ENCODE results near the gene C11orf86.
"Not testable (repeated sequence)": the region's sequence is repeated elsewhere in the genome, so short reads cannot be mapped to it uniquely, and the experiment has no call there.

Gene C11orf86

DNA sequence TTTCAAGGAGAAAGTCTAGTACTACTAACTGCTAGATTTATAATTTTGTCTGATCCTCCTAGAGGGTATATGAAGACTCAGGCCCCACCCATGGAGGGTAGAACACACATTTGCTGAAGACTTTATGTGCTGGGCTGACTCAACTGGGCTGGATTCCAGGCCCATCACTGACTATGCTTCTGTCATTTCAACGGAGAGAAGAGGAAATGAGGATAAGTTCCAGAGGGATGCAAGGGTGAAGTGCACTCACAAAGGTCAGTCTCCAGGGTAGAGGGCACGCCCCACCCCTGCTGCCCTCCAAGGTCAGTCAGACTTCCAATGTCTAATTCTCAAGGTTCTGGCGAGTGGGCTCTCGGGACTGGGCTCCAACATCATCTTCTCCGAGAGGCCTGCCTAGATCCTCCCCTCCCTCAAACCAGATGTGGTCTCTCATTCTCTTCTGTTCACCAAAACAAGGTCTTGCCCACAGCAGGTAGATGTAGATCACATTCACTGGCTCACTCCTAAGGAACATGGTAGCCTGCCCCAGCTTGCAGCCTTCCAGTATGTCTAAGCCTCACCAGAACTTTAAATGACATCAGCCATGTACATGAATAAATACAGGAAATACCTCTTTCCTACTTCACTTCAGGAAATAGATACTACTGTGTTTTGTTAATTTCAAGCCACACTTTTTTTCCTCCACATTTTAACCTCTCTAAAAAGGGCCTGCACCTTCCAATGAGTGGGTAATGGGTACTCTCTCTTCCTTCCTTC, 7.3 kb upstream of the C11orf86 start:
- no peak for DNase-seq (ENCODE audit: low spot score)

DNA sequence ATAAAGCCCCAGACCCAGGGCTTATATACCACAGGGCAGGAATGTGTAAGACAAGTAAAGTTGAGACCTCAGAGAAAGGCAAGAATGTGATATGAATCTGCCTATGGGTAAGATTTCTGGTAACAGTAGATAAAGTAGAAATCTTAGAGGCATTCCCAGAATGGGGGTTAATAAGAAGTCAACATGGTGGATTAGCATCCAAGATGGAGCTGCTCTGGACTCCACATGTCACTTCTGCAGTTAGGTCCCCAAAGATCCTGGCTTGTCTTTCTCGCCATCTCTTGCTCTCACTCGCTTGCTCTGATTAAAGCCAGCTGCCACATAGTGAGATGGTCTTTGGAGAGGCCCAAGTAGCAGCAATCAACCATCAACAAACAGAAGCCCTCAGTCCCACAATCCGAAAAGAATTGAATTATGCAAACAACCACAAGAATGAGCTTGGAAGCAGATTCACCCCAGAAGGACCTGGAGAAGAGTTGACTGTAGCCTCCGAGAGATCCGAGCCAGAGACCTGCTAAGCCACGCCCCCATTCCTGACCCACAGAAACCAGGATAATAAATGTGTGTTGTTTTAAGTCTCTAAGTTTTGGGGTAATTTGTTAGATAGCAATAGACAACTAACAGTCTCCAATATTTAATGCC, 5.4 kb upstream of the C11orf86 start:
- no peak for DNase-seq (ENCODE audit: low spot score)

DNA sequence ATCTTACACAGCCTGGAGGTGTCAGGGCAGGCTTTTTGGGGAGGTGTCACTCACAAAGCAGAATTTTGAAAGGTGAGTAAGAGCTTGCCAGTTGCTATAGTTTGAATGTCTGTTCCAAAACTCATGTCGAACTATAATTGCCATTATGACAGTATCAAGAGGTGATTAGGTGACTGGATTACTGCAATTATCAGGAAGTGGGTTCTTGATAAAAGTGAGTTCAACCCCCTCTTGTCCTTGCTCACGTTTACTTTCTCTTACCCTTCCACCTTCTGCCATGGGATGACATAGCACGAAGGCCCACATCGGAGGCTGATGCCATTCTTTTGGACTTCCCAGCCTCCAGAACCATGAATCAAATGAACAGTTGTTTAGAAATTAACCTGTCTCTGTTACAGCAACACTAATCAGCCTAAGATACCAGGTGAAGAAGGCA, 4.7 kb upstream of the C11orf86 start:
- DNase-seq (ENCODE audit: low spot score): no peak

DNA sequence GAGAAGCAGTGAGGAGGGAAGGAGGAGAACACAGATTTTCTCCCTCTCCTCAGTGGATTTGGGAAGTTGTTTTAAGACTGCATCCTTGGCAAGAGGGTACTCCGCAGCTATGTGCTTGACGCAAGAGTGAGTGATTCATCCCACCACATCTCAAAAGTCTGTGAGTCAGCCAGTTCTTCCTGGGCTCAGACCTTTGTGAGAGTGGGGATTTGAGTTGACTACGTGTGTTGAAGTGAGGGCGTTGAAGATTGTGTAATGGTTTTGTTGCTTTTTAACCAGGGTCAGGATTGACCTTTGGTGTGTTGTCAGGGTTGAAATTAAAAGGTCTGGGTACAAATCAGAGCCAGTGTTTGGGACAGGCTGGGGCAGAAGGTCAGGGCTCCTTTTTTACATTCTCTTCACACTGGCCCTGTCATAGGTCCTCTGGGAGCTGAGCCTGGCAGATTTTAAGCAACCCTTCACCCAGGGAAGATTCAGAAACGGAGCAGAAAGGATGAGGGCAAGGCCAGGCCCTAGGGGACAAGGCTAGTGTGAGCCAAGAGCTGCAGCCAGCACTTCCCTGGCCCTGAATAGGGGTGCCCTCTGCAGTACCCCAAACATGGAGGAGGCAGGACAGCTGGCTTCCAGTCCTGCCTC, 4.2 kb upstream of the C11orf86 start:
- no peak for DNase-seq (ENCODE audit: low spot score)

DNA sequence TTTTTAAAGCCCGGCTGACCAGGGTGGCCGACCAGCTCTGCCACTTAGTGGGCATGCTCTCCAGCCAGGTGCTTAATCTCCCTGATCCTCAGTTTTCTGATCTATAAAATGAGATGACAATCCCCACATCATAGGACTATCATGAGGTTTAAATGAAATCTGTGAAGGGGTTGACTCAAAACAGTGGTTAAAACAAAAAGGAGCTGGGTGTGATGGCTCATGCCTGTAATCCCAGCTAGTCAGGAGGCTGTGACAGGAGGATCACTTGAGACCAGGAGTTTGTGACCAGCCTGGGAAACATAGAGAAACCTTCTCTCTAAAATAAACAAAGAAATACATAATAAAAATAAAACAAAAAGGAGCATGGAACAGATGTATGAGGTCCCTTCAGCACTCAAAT, 3.6 kb upstream of the C11orf86 start:
- DNase-seq (ENCODE audit: low spot score): no peak

DNA sequence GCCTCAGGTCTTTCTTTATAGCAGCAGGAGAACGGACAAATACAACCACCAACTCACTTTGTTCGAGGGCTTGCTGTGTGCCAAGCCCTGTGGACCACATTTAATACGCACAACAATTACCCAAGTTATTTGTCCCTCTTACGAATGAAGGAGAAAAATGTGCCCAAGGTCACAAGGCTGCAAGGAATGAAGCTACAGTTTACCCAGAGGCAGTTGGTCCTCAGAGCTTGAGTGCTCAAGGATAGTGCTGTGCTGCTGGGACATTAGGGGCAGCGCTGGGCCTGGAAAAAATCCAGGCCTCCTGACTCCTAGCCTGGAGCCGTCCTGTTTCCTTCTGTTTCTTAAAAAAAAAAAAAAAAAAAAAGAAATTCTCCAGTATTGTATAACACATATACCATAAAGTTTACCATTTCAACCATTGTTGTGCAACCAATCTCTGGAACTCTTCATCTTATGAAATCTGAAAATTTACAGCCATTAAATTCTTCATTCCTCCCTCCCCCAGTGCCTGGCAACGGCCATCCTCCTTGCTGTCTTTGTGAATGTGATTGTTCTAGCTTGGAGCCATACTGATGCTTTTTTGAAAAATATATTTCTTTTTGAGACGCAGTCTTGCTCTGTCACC, 1.0 kb upstream of the C11orf86 start:
- no peak for DNase-seq (ENCODE audit: low spot score)

DNA sequence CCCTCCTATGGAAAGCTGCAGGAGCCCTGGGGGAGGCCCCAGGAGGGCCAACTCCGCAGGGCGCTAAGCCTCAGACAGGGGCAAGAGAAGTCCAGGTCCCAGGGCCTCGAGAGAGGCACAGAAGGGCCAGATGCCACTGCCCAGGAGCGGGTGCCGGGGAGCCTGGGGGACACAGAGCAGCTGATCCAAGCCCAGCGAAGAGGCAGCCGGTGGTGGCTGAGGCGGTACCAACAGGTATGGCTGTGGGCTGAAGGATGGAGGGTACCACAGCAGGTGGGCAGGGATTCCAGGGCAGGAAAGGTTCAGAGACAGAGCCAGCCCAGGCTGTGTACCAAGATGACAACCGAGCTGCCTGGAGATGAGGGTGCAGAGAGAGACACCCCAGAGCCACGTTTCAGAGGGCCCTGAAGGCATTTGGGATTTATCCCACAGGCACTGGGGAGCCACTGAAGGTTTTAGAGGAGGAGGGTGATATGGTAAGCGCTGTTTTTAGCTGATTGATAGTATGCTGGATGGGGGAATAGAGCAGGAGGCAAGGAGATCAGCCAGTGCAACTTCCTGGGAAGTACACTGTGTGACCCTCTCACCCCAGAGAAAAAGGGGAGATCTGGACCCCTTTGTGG, 412 bp downstream of the C11orf86 start:
- DNase-seq (ENCODE audit: low spot score): no peak

DNA sequence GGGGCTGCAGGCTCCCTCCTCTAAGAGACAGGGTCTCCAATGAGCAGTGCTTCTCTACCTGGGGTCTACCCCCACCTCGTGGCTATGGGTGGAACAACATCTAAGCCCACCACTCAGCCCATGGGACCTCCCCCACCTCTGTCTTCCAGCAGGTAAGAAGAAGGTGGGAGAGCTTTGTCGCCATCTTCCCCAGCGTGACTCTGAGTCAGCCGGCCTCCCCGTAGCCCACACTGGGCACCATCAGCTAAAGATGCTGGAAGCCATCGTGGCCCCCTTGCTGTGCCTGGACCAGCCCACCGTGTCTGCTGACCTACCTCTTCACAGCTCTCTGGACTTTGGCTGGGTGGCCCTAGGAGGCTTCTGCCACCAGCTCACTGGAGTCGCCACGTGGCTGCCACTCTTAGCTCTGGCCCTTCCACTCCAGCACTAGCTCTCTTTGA, 944 bp downstream of the C11orf86 start:
- peak; percentile 82 for DNase-seq (ENCODE audit: low spot score)

DNA sequence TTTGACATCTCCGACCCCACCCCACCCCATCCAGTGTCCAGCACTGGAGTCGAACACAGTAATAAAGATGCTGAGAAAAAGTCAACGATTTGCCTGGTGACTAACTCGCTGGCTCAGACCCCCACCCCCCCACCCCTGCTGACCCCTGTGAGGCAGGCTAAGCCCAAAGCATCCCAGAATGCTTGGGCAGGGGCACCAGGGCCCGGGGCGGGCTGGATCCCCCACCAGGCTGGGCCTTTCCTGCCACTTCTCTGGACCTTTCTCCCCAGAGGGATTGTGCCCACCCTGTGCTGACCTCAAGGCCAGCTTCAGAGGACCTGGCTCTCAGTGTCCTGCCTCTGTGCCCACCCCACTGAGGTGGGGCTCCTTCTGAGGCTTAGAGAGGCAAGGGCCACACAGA, 1.8 kb downstream of the C11orf86 start:
- no peak for DNase-seq (ENCODE audit: low spot score)

DNA sequence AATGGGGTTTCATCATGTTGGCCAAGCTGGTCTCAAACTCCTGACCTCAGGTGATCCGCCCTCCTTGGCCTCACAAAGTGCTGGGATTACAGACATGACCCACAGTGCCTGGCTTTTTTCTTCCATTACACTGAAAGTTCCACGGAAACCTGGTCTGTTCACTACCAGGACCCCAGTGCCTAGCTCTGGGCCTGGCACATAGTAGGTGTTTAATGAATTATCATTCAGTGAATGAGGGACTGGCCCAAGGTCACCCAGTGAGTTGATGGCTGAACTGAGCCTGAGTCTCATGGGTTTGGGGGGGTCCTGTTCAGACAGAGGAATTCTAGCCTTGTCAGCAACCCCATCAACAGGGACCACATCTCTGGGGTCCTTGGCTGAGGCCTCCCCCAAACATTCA, 3.1 kb downstream of the C11orf86 start:
- DNase-seq (ENCODE audit: low spot score): no peak

DNA sequence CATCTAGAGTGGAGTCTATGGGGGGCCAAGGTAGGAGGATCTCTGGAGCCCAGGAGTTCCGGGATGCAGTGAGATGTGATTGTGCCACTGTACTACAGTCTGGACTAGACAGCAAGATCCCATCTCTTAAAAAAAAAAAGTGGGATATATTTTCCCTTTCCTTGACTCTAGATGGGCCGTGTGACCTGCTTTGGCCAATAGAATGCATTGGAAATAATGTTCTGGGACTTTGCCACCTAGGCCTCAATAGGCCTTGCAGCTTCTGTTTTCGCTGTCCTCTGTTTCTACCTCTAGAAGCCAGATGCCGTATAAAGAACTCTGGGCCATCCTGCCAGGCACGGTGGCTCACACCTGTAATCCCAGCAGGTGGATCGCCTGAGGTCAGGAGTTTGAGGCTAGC, 3.6 kb downstream of the C11orf86 start:
- DNase-seq (ENCODE audit: low spot score): no peak

DNA sequence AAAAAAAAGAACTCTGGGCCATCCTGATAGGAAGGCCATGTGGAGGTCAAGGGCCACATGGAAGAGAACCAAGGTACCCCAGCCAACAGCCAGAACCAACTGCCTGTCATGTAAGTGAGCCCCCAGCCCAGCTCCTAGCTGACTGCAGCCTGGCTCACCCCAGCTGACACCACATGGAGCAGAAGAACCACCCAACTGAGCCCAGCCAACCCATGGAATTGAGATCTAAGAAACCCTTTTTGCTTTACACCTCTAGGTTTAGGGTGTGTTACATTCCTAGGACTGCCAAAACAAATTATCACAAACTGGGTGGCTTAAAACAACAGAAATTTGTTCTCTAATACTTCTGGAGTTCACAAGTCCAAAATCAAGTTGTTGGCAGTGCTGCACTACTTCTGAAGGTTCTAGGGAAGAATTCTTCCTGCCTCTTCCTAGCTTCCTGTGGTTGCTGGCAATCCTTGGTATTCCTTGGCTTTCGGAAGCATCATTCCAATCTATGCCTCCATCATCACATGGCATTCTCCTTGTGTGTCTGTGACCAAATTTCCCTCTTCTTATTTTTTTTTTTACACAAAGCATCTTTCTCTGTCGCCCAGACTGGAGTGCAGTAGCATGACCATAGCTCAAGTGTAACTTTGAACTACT, 4.4 kb downstream of the C11orf86 start:
- no peak for DNase-seq (ENCODE audit: low spot score)

DNA sequence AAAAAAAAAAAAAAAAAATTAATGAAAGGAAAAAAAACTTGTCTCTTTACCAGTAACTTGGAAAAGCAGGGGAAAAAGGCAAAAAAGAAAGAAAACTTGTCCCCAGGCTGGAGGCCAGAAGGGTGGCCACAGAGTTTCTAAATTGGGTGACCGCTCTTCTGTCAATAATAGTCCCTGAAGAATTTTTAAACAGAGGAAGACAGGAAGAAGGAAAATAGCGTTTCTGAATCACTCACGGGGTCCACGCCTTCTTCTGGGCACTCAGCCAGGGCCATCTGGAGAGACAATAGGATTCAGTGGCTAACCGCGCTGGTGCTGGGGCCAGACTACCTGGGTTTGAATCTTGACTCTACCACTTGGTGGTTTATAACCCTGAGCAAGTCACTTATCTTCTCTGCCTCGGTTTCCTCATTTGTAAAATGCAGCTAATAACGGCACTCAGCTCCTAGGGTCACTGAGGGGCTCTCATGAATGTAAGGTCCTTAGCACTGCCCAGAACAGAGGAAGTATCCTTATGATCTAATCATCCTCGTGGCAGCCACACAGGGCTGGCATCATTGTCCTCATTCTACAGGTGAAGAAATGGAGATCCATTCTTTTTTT, 7.0 kb downstream of the C11orf86 start:
- DNase-seq (ENCODE audit: low spot score): peak; percentile 25

DNA sequence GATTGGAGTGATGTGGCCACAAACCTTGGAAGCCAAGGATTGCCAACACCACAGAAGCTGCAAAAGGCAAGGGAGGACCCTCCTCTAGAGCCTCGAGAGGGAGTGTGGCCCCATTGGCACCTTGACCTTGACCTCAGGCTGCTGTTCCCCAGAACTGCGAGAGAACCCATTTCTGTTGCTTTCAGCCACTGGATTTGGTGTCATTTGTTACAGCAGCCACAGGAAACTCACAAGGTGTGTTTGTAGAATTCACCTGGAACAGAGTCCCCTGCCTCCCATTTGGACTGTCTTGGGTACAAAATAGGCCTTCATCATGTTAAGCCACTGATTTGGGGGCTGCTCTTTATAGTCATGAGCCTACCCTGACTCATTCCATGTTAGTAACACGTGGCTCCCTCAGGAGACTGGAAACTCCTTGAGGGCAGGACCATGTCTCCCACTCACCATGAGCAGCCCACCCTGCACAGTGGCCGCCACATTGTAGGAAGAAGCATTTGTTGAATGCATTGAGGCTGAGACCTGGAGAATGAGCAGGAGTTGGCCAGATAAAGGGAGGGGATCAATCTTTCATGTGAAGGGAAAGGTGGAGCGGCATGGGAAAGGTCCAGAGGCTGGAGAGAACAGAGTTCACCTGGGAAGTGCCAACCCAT, 8.3 kb downstream of the C11orf86 start:
- no peak for DNase-seq (ENCODE audit: low spot score)

DNA sequence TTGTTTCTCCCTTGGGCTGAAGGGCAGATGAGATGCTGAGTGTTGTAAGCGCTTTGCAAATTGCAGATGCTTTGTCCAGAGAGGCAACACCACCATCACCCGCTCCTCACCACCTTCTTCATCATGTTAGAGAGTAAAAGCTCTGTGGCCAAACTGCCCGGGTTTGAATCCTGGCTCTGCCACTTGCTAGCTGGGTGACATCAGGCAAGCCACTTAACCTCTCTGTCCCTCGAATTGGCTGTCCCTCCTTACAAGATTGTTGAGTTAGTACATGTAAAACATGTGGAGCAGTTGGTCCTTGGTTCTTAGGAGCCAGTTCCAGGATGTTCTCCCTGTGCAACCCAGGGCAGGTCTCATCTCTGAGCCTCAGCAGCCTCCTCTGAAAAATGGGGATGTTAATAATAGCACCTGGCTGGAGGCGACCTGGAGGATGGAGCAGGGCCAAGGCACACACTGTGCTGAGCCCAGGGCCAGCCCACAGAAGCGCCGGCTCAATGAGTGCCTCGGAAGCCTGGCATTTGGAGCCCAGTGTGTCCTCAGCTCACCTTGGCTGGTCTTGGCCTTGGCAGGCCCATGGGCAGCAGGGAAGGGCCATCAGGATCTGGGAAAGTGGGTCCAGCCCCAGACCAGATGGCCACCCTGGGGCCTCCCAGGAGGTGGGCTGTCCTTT, 10.5 kb downstream of the C11orf86 start:
- DNase-seq (ENCODE audit: low spot score): no peak

DNA sequence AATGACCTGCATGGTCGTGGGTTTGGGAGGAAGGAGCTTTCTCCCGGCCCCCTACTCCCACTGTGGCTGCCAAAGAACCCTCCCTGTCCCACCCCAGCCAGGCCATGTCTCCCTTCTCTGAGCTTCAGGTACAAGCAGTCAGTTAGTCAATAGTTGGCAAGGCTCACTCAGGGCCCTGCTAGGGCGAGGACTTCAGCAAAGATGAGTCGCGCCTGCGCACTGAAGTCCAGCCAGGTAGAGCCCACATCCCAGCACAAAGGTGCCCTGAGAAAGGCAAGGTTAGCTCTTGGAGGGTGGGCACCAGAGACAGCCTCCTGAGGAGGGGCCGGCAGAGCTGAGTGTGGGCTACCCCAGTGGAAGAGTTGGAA, 11.1 kb downstream of the C11orf86 start:
- no peak for DNase-seq (ENCODE audit: low spot score)

DNA sequence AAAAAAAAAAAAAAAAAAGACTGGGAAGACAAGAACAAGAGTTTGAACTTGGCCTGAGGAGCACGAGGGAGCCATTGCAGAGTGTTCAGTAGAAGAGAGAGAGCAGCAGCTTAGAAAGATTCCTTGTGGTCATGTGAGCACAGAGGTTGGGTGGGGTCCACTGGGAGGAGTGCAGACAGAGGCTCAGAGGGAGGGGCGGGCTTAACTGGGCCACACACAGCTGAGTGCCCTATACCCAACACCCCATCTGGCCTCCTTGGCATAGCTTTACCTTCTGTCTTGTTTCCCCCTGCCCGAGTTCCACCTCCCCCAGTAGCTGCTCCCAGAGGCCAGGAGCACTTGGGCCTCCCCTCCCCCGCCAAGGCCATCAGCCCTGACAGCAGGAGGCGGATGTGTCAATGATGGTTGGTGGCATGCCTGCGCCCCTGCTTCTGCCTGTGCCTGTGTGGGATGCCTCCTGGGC, 12.1 kb downstream of the C11orf86 start:
- peak; percentile 60 for DNase-seq (ENCODE audit: low spot score)

DNA sequence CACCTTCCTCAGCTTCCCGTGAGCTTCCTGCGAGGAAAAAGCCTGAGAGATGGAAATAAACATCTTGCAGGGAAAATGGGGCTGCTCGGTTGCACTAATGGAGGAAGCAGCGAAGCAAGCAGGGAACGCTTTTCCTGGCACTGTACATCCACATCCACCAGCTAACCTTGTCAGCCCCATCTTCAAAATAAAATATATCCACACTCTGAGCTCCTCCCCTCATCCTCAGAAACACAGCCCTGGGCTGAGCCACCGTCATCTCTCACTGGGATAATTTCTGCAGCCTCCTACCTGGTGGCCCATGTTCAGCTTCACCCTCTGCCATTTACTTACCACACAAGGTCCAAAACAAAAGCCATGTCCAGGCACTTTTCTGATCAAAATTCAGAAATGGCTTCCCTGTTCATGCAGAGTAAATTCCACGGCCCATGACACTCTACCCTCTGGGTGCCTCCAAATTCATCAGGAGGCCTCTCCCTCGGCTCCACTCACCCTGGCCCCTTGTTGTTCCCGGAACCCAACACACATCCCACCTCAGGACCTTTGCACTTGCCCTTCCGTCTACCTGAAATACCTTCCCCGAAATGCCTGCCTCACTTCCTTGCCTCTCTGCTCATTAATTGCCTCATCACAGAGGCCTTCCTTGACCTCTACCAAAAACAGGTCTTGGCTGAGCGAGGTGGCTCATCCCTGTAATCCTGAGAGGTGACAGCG, 13.0 kb downstream of the C11orf86 start:
- DNase-seq (ENCODE audit: low spot score): no peak

DNA sequence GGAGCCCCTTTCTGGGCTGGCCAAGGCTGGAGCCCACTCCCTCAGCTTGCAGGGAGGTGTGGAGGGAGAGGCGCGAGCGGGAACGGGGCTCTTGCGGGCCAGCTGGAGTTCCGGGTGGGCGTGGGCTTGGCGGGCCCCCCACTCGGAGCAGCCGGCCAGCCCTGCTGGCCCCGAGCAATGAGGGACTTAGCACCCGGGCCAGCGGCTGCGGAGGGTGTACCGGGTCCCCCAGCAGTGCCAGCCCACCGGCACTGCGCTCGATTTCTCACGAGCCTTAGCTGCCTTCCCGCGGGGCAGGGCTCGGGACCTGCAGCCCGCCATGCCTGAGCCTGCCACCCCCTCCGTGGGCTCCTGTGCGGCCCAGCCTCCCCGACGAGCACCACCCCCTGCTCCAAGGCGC, 13.6 kb downstream of the C11orf86 start:
- DNase-seq (ENCODE audit: low spot score): not testable (repeated sequence)

DNA sequence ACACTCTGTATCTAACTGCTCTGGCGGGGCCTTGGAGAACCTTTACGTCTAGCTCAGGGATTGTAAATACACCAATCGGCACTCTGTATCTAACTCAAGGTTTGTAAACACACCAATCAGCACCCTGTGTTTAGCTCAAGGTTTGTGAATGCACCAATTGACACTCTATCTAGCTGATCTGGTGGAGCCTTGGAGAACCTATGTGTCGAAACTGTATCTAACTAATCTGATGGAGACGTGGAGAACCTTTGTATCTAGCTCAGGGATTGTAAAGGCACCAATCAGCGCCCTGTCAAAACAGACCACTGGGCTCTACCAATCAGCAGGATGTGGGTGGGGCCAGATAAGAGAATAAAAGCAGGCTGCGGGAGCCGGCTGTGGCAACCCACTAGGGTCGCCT, 14.3 kb downstream of the C11orf86 start:
- DNase-seq (ENCODE audit: low spot score): not testable (repeated sequence)
